Mesenchymal stem cell (in vitro differentiated cells and primary cell): ENCODE data around the gene STX1A.
A peak's percentile ranks its signal among the peaks of the same experiment; 100 is the strongest.

ENCODE experiments used
- DNase-seq: peaks from one replicate; pipeline ENCODE4 v3.0.0-alpha.2; 2013
- H2AFZ ChIP-seq: one replicate; pipeline ENCODE4 v1.6.1; 2013; ENCODE audit warnings: low read depth, mild to moderate bottlenecking, control low read depth, inconsistent platforms, low read length, moderate library complexity
- H2AK5ac ChIP-seq: 2 replicates; pipeline ENCODE4 v1.6.1; 2013; ENCODE audit warnings: low read length, moderate library complexity, mild to moderate bottlenecking, inconsistent platforms; ENCODE audit not compliant: severe bottlenecking
- H2BK120ac ChIP-seq: one replicate; pipeline ENCODE4 v1.6.1; 2013; ENCODE audit warnings: low read depth, mild to moderate bottlenecking, inconsistent platforms, low read length, moderate library complexity
- H2BK12ac ChIP-seq, 2 experiments: one replicate each; pipeline ENCODE4 v1.6.1; 2013; ENCODE audit warnings: inconsistent platforms in 2 of 2, low read length in 2 of 2, mild to moderate bottlenecking in 2 of 2, moderate library complexity in 2 of 2, control low read depth in 1 of 2
- H2BK15ac ChIP-seq: one replicate; pipeline ENCODE4 v1.6.1; 2013; ENCODE audit warnings: mild to moderate bottlenecking, low read depth, inconsistent platforms; ENCODE audit not compliant: poor library complexity, severe bottlenecking
- H2BK5ac ChIP-seq: 2 replicates; pipeline ENCODE4 v1.6.1; 2013; ENCODE audit warnings: low read depth, mild to moderate bottlenecking, low read length, control low read depth, inconsistent platforms; ENCODE audit not compliant: poor library complexity, severe bottlenecking
- H3K14ac ChIP-seq, 2 experiments: one replicate each; pipeline ENCODE4 v1.6.1; 2013; ENCODE audit warnings: inconsistent platforms in 2 of 2, low read length in 2 of 2, control low read depth in 1 of 2, mild to moderate bottlenecking in 1 of 2, moderate library complexity in 1 of 2
- H3K18ac ChIP-seq, 2 experiments: one replicate each; pipeline ENCODE4 v1.6.1; 2013; ENCODE audit warnings: inconsistent platforms in 2 of 2, low read length in 2 of 2, control low read depth in 1 of 2, low read depth in 1 of 2, mild to moderate bottlenecking in 1 of 2
- H3K23ac ChIP-seq, 2 experiments: one replicate each; pipeline ENCODE4 v1.6.1; 2013; ENCODE audit warnings: inconsistent platforms in 2 of 2, low read length in 2 of 2, mild to moderate bottlenecking in 2 of 2, moderate library complexity in 2 of 2, control low read depth in 1 of 2
- H3K27ac ChIP-seq: 2 replicates; pipeline ENCODE4 v1.5.1; 2013; ENCODE audit warnings: mild to moderate bottlenecking, moderate library complexity, low read length, control low read depth, inconsistent platforms; ENCODE audit not compliant: poor library complexity, severe bottlenecking
- H3K27me3 ChIP-seq, 2 experiments: 2 replicates each; pipeline versions ENCODE4 v1.6.1 to v1.7.0; 2013; ENCODE audit warnings: low read length in 2 of 2, mild to moderate bottlenecking in 2 of 2, moderate library complexity in 2 of 2, control low read depth in 1 of 2, inconsistent platforms in 1 of 2; ENCODE audit not compliant: control insufficient read depth in 1 of 2, insufficient read depth in 1 of 2
- H3K36me3 ChIP-seq, 2 experiments: 2 replicates each; pipeline versions ENCODE4 v1.6.1 to v1.7.0; 2013; ENCODE audit warnings: low read length in 2 of 2, control low read depth in 1 of 2, inconsistent platforms in 1 of 2, low read depth in 1 of 2, mild to moderate bottlenecking in 1 of 2; ENCODE audit not compliant: insufficient read depth in 2 of 2, control insufficient read depth in 1 of 2
- H3K4ac ChIP-seq, 2 experiments: one replicate each; pipeline ENCODE4 v1.6.1; 2013; ENCODE audit warnings: inconsistent platforms in 2 of 2, low read length in 2 of 2, mild to moderate bottlenecking in 2 of 2, moderate library complexity in 2 of 2, control low read depth in 1 of 2, low read depth in 1 of 2
- H3K4me1 ChIP-seq: 2 replicates; pipeline ENCODE4 v1.6.1; 2013; ENCODE audit warnings: low read depth, low read length, control low read depth; ENCODE audit not compliant: control insufficient read depth, insufficient read depth
- H3K4me2 ChIP-seq: 2 replicates; pipeline ENCODE4 v1.6.1; 2013; ENCODE audit warnings: low read length, mild to moderate bottlenecking, inconsistent platforms; ENCODE audit not compliant: poor library complexity, severe bottlenecking
- H3K4me3 ChIP-seq, 2 experiments: 2 replicates each; pipeline versions ENCODE4 v1.5.1 to v1.7.0; 2013; ENCODE audit warnings: low read length in 2 of 2, mild to moderate bottlenecking in 2 of 2, control low read depth in 1 of 2, low read depth in 1 of 2; ENCODE audit not compliant: insufficient read depth in 1 of 2
- H3K79me1 ChIP-seq: replicated peaks from 2 replicates; pipeline ENCODE4 v1.6.1; 2013; ENCODE audit warnings: mild to moderate bottlenecking, control low read depth, low read length, inconsistent platforms; ENCODE audit not compliant: poor library complexity, severe bottlenecking
- H3K9ac ChIP-seq: 2 replicates; pipeline ENCODE4 v1.7.0; 2013; ENCODE audit warnings: mild to moderate bottlenecking, low read length, moderate library complexity
- H3K9me3 ChIP-seq: 2 replicates; pipeline ENCODE4 v1.7.0; 2013; ENCODE audit warnings: mild to moderate bottlenecking, low read length; ENCODE audit not compliant: control insufficient read depth
- H4K8ac ChIP-seq: one replicate; pipeline ENCODE4 v1.6.1; 2013; ENCODE audit warnings: inconsistent platforms, mild to moderate bottlenecking, low read length, moderate library complexity
- H4K91ac ChIP-seq: one replicate; pipeline ENCODE4 v1.6.1; 2013; ENCODE audit warnings: mild to moderate bottlenecking, low read length, inconsistent platforms
- WGBS: methylation state at CpG from one replicate; pipeline ENCODE4 v1.1.7; 2013; ENCODE audit warnings: mixed read lengths; 5-methylcytosine and 5-hydroxymethylcytosine counted together

STX1A gene

DNA sequence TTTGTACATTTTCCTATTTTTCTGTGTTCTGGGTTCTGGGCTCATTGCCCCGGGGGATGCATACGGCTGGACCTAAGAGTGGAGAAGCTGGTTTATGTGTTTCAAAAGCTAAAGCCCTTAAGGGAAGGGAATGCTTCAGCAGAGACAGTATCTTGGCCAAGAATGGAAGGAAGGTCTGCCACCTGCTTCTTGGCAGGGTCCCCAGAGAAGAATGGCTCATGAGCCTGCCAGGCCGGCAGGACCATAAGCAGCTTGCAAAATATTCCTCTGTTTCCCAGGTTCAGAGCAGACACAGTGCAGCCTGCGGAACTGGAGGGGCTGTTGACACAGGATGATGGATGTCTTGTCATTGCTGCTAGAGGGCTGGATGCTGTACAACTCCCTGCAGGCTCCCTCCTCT lies 26.9 kb upstream of the STX1A start:
- Histone ChIP-seq H3K18ac (no peak overlapping the region), H2BK5ac (no peak overlapping the region), H3K36me3 (no peaks in the 10 kb centered on the region)

GRCh38 chr7:73742753-73743641 lies 23.5 kb upstream of the STX1A start:
- WGBS, result 29% methylated on average over 32 of the region's 35 CpGs
- Histone ChIP-seq H3K4me1 (peaks cover 30% of the 10 kb centered on the region), H2AFZ (no peak overlapping the region), H4K8ac (peak overlapping the region; percentile 57), H2BK5ac (peak overlapping the region; percentile 11), H4K91ac (peak overlapping the region; percentile 28), H3K27me3 (no peaks in the 10 kb centered on the region), H3K4me3 (no peak overlapping the region), H3K27ac (peak overlapping the region; percentile 21), H2BK120ac (no peak overlapping the region), H3K14ac (no peak overlapping the region), H3K9ac (peak overlapping the region; percentile 58), H3K4ac (no peak overlapping the region), H3K79me1 (peaks cover 7% of the 10 kb centered on the region), H3K23ac (no peak overlapping the region), H2BK12ac (peak overlapping the region in 1 of 2 experiments; percentile 61), H3K4me2 (peak overlapping the region; percentile 26), H2BK15ac (no peak overlapping the region), H3K9me3 (no peaks in the 10 kb centered on the region), H3K18ac (peak overlapping the region in 1 of 2 experiments; percentile 9), H3K36me3 (no peaks in the 10 kb centered on the region), H2AK5ac (peak overlapping the region; percentile 66)
- DNase-seq, result peak; percentile 21

More for the DNA sequence above, 26.9 kb upstream of the STX1A start:
- Histone ChIP-seq H3K4ac (no peak overlapping the region), H3K79me1 (peaks cover 5% of the 10 kb centered on the region), H2AFZ (no peak overlapping the region), H3K4me1 (peaks cover 21% of the 10 kb centered on the region), H3K4me2 (no peak overlapping the region), H3K4me3 (no peak overlapping the region), H2BK15ac (no peak overlapping the region), H2BK12ac (no peak overlapping the region), H3K9ac (no peak overlapping the region), H4K8ac (no peak overlapping the region), H2AK5ac (no peak overlapping the region), H2BK120ac (no peak overlapping the region), H3K9me3 (no peaks in the 10 kb centered on the region), H3K23ac (no peak overlapping the region), H3K27ac (no peak overlapping the region), H3K27me3 (no peaks in the 10 kb centered on the region), H3K14ac (no peak overlapping the region), H4K91ac (no peak overlapping the region)
- WGBS, result 75% methylated on average over 4 of the region's 4 CpGs
- DNase-seq, result no peak

DNA sequence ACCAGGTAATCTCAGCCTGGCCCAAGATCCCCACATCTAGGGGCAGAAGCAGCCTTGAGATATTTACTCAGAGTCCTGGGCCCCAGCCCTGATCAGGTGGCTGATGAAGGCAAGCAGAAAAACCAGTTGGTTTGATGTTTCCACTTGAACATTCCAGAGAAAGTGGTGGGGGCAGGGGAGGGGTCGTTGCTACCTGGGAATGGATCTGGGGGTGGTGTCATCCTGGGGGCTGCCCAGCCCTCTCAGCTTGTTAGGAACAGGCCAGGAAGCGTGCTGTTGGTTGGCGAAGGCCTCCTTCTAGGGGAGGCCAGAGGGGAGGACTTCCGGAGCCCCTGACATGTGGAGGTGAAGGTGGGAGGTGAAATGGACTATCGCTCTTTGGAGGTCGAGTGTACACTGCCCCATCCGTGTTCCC lies 22.9 kb upstream of the STX1A start:
- 47% methylated on average over 7 of the region's 7 CpGs for WGBS

DNA sequence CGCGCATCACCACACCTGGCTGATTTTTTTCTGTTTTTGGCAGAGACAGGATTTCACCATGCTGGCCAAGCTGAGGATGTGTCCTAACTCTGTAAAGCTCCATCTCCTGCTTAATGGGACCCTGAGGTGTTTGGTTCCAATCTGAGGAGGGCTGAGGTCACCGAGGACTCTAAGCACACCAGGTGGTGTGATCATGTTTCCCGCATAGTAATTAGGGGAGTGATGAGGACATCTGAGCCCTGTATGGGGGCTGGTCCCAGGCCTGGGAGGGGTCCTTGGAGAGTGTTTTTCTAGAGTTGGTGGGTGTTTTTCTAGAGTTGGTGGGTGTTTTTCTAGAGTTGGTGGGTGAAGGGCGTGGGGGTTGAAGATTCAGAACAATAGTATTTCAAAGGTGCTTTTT lies 22.1 kb upstream of the STX1A start:
- no peak for DNase-seq
- no peak overlapping the region for H3K9ac ChIP-seq
- H4K91ac ChIP-seq, result no peak overlapping the region

More for the DNA sequence above, 22.9 kb upstream of the STX1A start:
- H2BK5ac ChIP-seq, result no peak overlapping the region
- no peaks in the 10 kb centered on the region for H3K9me3 ChIP-seq
- peak overlapping the region in 1 of 2 experiments; percentile 61 for H2BK12ac ChIP-seq
- peak overlapping the region; percentile 66 for H2AK5ac ChIP-seq
- H2AFZ ChIP-seq, result no peak overlapping the region
- no peak overlapping the region for H3K4me3 ChIP-seq
- H3K79me1 ChIP-seq, result peaks cover 12% of the 10 kb centered on the region
- H3K27me3 ChIP-seq, result no peaks in the 10 kb centered on the region
- peak overlapping the region; percentile 57 for H4K8ac ChIP-seq
- H2BK15ac ChIP-seq, result no peak overlapping the region
- no peak overlapping the region for H4K91ac ChIP-seq
- H3K27ac ChIP-seq, result no peak overlapping the region
- H3K18ac ChIP-seq, result no peak overlapping the region
- H3K4ac ChIP-seq, result no peak overlapping the region
- no peak overlapping the region for H2BK120ac ChIP-seq
- H3K23ac ChIP-seq, result no peak overlapping the region
- peak overlapping the region; percentile 26 for H3K4me2 ChIP-seq
- no peak overlapping the region for H3K14ac ChIP-seq
- H3K4me1 ChIP-seq, result peaks cover 37% of the 10 kb centered on the region
- no peak for DNase-seq
- H3K36me3 ChIP-seq, result peaks cover 3% of the 10 kb centered on the region in 2 experiments
- H3K9ac ChIP-seq, result peak overlapping the region; percentile 58

More for the DNA sequence above, 22.1 kb upstream of the STX1A start:
- H2AFZ ChIP-seq, result no peak overlapping the region
- no peak overlapping the region for H3K4me3 ChIP-seq
- no peaks in the 10 kb centered on the region for H3K9me3 ChIP-seq
- no peak overlapping the region for H3K23ac ChIP-seq
- peaks cover 37% of the 10 kb centered on the region for H3K4me1 ChIP-seq
- H3K14ac ChIP-seq, result no peak overlapping the region
- no peak overlapping the region for H3K27ac ChIP-seq
- H2BK12ac ChIP-seq, result no peak overlapping the region
- no peak overlapping the region for H2BK5ac ChIP-seq
- H3K27me3 ChIP-seq, result no peaks in the 10 kb centered on the region
- WGBS, result 75% methylated on average over 5 of the region's 5 CpGs
- no peak overlapping the region for H2BK120ac ChIP-seq
- H2BK15ac ChIP-seq, result no peak overlapping the region
- peak overlapping the region; percentile 54 for H2AK5ac ChIP-seq
- no peak overlapping the region for H3K4me2 ChIP-seq
- H3K4ac ChIP-seq, result no peak overlapping the region
- H3K79me1 ChIP-seq, result peaks cover 19% of the 10 kb centered on the region
- no peak overlapping the region for H4K8ac ChIP-seq
- H3K36me3 ChIP-seq, result peaks cover 11% of the 10 kb centered on the region in 2 experiments
- H3K18ac ChIP-seq, result no peak overlapping the region
